Measurements from ENCODE around the gene FGF4.

- TF ChIP-seq POLR2A (IDR thresholded peaks at IDR 0.05), result no peak
- TF ChIP-seq CTCF (IDR thresholded peaks at IDR 0.05), result no peak
These were observed 24.9 kb downstream of the FGF4 start for GRCh38 chr11:69750108-69750850.

Measured in heart left ventricle (tissue), 13 donors.